ENCODE data around the gene COX15.

GRCh38 chr10:99689461-99689860 is 42.5 kb downstream of the COX15 start:
- no peak for TF ChIP-seq CTCF (IDR thresholded peaks at IDR 0.05)
- TF ChIP-seq POLR2A (IDR thresholded peaks at IDR 0.05): no peak
